ENCODE data around the gene MIX23.

- TF ChIP-seq, protein P1, sequence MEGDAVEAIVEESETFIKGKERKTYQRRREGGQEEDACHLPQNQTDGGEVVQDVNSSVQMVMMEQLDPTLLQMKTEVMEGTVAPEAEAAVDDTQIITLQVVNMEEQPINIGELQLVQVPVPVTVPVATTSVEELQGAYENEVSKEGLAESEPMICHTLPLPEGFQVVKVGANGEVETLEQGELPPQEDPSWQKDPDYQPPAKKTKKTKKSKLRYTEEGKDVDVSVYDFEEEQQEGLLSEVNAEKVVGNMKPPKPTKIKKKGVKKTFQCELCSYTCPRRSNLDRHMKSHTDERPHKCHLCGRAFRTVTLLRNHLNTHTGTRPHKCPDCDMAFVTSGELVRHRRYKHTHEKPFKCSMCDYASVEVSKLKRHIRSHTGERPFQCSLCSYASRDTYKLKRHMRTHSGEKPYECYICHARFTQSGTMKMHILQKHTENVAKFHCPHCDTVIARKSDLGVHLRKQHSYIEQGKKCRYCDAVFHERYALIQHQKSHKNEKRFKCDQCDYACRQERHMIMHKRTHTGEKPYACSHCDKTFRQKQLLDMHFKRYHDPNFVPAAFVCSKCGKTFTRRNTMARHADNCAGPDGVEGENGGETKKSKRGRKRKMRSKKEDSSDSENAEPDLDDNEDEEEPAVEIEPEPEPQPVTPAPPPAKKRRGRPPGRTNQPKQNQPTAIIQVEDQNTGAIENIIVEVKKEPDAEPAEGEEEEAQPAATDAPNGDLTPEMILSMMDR (IDR thresholded peaks at IDR 0.05) = no peak
- no peak for TF ChIP-seq POLR2A (IDR thresholded peaks at IDR 0.05)
Observed at GRCh38 chr3:122390665-122391064, 7.6 kb upstream of the MIX23 start.
